ENCODE data around the gene NPPA. TPM values are rescaled to one million over a fixed set of nuclear protein-coding genes. Genes with fewer than 3 reads are reported as not detected.
A peak's percentile ranks its signal among the peaks of the same experiment; 100 is the strongest.

NPPA gene
- total and polyA plus RNA-seq, 9 of the 15 experiments (the other 6 are each of a cell fraction or from before 2014, with no cell fraction given): not detected

GRCh38 chr1:11802973-11803885 lies 44.4 kb downstream of the NPPA start (continued):
- no peak; the same call in 1 of the 2 replicates for TF ChIP-seq ZNF584 (CRISPR knock-in tag; IDR thresholded peaks at IDR 0.05; ENCODE audit: low read depth)
- TF ChIP-seq TCFL5 (CRISPR knock-in tag; conservative IDR thresholded peaks at IDR 0.05): no peak
- TF ChIP-seq CTCFL (IDR thresholded peaks at IDR 0.05; ENCODE audit: borderline replicate concordance, insufficient read depth, low read depth, low read length, poor library complexity, severe bottlenecking): no peak
- no peak for TF ChIP-seq ZNF165 (CRISPR knock-in tag; IDR thresholded peaks at IDR 0.05; ENCODE audit: borderline replicate concordance)
- no peak for TF ChIP-seq ATF2 (CRISPR knock-in tag; IDR thresholded peaks at IDR 0.05)
- no peak for TF ChIP-seq ZNF551 (CRISPR knock-in tag; IDR thresholded peaks at IDR 0.05)
- TF ChIP-seq CCAR2 (IDR thresholded peaks at IDR 0.05; ENCODE audit: low read depth, low read length): no peak
- TF ChIP-seq NUFIP1 (IDR thresholded peaks at IDR 0.05; ENCODE audit: partially characterized antibody): no peak
- peak; percentile 51; the same call in 1 of the 2 replicates for TF ChIP-seq PHF8 (IDR thresholded peaks at IDR 0.05; ENCODE audit: borderline replicate concordance, low read length)
- TF ChIP-seq MTA2 (IDR thresholded peaks at IDR 0.05; ENCODE audit: low read depth): no peak; the same call in 1 of the 2 replicates
- TF ChIP-seq ZBTB2 (IDR thresholded peaks at IDR 0.05): 0 out of 2 replicates have a peak, but pooled peaks have one; percentile 25
- TF ChIP-seq CBFA2T2 (conservative IDR thresholded peaks at IDR 0.05): no peak
- TF ChIP-seq MYBL2 (IDR thresholded peaks at IDR 0.05; ENCODE audit: low read depth): no peak
- no peak for TF ChIP-seq MYBL2 (CRISPR knock-in tag; IDR thresholded peaks at IDR 0.05; ENCODE audit: borderline replicate concordance)
- TF ChIP-seq TSC22D4 (tag; IDR thresholded peaks at IDR 0.05): no peak
- no peak for TF ChIP-seq CHCHD3 (CRISPR knock-in tag; IDR thresholded peaks at IDR 0.05)
- TF ChIP-seq ZNF589 (CRISPR knock-in tag; IDR thresholded peaks at IDR 0.05; ENCODE audit: low read depth): no peak
- TF ChIP-seq ZNF311 (CRISPR knock-in tag; IDR thresholded peaks at IDR 0.05): no peak
- TF ChIP-seq LCOR (CRISPR knock-in tag; IDR thresholded peaks at IDR 0.05): no peak
- TF ChIP-seq ZKSCAN8 (CRISPR knock-in tag; IDR thresholded peaks at IDR 0.05): no peak
- TF ChIP-seq ZNF274 (IDR thresholded peaks at IDR 0.05; ENCODE audit: borderline replicate concordance, low read depth, low read length): no peak
- TF ChIP-seq ZNF280A (IDR thresholded peaks at IDR 0.05; ENCODE audit: low read depth, partially characterized antibody): no peak

Data from K562 (cell line).